ENCODE measurements around the gene DOC2A.

DOC2A gene

DNA sequence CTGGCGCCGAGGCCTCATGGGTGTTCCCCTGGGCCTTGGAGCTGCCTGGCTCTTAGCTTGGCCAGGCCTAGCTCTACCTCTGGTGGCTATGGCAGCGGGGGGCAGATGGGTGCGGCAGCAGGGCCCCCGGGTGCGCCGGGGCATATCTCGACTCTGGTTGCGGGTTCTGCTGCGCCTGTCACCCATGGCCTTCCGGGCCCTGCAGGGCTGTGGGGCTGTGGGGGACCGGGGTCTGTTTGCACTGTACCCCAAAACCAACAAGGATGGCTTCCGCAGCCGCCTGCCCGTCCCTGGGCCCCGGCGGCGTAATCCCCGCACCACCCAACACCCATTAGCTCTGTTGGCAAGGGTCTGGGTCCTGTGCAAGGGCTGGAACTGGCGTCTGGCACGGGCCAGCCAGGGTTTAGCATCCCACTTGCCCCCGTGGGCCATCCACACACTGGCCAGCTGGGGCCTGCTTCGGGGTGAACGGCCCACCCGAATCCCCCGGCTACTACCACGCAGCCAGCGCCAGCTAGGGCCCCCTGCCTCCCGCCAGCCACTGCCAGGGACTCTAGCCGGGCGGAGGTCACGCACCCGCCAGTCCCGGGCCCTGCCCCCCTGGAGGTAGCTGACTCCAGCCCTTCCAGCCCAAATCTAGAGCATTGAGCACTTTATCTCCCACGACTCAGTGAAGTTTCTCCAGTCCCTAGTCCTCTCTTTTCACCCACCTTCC lies 23.3 kb downstream of the DOC2A start:
- no peak for DNase-seq

DNA sequence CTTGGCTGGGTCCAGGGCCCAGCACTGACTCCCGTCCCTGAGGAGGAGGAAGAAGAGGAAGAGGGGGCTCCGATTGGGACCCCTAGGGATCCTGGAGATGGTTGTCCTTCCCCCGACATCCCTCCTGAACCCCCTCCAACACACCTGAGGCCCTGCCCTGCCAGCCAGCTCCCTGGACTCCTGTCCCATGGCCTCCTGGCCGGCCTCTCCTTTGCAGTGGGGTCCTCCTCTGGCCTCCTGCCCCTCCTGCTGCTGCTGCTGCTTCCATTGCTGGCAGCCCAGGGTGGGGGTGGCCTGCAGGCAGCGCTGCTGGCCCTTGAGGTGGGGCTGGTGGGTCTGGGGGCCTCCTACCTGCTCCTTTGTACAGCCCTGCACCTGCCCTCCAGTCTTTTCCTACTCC lies 23.9 kb downstream of the DOC2A start:
- DNase-seq, result no peak

DNA sequence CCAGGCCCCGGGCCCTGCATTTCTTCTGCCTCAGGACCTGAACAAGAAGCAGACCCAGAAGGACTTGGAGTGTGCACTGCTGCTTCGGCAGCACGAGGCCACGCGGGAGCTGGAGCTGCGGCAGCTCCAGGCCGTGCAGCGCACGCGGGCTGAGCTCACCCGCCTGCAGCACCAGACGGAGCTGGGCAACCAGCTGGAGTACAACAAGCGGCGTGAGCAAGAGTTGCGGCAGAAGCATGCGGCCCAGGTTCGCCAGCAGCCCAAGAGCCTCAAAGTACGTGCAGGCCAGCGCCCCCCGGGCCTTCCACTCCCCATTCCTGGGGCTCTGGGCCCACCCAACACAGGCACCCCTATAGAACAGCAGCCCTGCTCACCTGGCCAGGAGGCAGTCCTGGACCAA lies 24.6 kb downstream of the DOC2A start:
- no peak for DNase-seq

DNA sequence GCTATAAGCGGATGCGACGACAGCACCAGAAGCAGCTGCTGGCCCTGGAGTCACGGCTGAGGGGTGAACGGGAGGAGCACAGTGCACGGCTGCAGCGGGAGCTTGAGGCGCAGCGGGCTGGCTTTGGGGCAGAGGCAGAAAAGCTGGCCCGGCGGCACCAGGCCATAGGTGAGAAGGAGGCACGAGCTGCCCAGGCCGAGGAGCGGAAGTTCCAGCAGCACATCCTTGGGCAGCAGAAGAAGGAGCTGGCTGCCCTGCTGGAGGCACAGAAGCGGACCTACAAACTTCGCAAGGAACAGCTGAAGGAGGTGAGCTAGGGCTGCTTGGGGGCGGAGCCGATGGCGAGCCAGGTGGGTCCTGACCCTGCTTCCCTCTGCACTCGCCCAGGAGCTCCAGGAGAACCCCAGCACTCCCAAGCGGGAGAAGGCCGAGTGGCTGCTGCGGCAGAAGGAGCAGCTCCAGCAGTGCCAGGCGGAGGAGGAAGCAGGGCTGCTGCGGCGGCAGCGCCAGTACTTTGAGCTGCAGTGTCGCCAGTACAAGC lies 25.5 kb downstream of the DOC2A start:
- no peak for DNase-seq

DNA sequence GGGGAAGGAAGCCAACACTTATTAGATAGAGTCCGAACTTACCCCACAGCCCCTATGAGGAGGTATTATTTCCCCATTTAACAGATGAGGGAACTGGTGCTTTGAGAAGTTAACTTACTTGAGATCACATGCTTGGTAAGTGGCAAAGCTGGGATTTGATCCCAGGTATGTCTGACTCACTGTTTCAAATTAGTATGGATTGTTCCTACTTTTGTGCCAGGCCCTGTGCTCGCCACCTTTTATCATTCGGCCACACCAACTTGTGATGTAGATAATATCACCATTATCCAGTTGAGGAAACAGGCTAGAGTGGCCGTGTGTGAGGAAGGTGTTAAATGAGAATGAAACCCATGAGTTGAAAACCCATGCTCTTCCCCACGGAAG lies 26.1 kb downstream of the DOC2A start:
- no peak for DNase-seq

DNA sequence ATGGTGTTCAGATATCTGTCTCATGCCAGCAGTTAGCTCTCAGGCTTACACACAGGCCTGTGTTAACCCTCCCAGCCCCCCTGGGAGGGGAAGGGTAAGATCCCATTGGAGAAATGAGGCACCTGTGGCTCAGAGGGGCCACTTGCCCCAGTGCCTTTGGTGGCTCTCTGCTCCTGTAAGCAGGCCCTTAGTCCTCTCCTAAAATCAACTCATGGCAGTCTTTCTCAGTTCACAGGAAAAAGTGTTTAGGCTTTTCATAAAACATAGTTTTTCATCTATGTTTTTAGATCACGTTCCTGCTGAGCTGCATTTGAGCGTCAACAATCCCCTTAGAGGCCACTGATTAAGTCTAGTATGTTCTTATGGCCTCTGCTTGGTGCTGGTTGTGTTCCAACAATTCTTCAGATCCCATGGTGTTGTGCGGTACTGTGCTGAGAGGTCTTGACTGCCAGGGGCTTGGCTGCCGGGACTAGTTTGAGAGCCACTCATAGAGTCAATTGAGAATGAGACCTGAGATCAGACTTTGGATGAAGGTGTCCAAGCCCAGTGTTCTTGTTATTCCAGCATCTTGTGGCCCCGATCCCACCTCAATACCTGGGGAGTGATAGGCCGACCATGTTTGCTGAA lies 26.6 kb downstream of the DOC2A start:
- no peak for DNase-seq

DNA sequence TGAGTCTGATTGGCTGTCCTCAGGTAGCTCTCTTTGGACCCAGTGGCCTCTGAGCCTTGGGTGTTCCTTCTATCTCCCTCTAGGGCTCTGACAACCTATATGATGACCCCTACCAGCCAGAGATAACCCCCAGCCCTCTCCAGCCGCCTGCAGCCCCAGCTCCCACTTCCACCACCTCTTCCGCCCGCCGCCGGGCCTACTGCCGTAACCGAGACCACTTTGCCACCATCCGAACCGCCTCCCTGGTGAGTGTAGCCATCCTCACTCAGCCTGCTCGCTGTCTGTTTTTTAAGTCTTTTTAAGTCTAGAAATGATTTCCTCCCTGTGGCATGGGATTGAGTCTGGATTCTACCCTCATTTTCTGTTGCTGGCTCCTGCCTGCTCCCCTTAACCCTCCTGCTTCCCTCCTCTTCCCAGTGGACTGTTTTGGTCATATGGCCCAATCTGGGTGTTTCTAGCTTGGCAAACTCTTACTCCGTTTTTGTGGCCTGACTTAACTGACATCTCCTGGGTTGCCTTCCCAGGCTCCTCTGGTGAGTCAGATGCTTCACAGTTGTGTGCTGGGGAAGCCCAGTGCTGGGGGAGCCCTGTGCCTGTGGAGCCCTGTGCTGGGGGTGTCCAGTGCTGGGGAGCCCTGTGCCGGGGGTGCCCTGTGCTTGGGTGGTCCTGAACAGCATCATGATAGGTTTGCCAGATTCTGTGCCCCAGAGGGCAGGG lies 27.2 kb downstream of the DOC2A start:
- no peak for DNase-seq

DNA sequence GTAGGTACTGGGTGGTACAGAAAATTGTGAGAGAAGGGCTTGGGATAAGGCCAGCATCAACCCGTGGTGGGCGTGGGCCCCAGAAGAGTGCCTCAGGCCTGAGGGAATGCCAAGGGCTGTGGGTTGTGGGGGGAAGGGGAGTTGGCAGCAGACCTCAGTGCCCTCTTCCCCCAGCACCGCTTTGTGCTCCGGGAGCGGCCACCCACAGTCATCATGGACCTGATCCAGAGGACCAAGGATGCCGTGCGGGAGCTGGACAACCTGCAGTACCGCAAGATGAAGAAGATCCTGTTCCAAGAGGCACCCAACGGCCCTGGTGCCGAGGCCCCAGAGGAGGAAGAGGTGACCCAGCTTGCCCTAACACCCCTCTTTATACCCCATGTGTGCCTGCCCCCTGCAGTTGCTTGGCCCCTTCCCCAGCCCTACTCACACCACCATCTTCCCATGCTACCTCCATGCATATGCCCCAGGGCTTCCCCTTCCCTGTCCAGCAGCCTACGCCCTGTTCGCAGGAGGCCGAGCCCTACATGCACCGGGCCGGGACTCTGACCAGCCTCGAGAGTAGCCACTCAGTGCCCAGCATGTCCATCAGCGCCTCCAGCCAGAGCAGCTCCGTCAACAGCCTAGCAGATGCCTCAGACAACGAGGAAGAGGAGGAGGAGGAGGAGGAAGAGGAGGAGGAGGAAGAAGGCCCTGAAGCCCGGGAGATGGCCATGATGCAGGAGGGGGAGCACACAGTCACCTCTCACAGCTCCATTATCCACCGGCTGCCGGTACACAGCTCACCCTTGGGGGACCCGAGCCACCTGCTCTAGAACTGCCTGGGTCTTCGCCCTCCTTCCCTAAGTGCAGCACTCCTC lies 28.0 kb downstream of the DOC2A start:
- DNase-seq, result no peak

DNA sequence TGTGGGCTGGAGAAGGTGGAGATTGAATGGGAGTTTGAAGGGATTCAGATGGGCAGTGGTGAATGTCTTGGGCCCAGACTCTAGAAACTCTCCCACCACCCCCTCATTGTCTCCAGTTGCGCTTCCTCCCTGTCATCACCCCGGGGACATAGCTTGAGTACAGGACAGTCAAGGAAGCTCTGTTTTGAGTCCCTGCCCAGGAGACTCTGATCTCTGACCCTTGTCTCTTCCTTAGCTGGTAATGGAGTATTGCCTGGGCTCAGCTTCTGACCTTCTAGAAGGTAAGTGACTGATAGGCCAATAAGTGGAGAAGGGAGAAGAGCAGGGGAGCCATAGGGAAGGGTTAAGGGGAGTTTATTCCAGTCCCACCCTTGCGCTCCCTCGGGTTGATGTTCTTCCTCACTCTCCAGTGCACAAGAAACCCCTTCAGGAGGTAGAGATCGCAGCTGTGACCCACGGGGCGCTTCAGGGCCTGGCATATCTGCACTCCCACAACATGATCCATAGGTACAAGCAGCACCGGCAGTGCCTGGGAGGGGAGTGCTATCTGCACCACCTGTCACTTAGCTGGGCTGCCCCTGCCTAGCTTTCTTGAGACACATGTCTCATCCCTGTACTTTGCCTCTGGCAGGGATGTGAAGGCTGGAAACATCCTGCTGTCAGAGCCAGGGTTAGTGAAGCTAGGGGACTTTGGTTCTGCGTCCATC lies 32.1 kb downstream of the DOC2A start:
- no peak for DNase-seq

DNA sequence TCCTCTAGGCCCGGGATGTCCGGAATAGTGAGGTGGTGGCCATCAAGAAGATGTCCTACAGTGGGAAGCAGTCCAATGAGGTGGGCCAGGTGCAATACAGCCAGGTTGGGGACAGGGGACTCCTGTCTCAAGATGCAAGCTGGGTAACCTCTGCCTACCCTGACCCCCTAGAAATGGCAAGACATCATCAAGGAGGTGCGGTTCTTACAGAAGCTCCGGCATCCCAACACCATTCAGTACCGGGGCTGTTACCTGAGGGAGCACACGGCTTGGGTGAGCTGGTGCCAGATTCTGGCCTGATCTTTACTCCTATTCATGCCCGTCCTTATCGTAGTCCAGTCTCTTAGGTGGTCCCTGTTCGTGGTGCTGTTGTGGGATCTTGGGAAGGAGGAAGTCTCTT lies 32.7 kb downstream of the DOC2A start:
- no peak for DNase-seq

DNA sequence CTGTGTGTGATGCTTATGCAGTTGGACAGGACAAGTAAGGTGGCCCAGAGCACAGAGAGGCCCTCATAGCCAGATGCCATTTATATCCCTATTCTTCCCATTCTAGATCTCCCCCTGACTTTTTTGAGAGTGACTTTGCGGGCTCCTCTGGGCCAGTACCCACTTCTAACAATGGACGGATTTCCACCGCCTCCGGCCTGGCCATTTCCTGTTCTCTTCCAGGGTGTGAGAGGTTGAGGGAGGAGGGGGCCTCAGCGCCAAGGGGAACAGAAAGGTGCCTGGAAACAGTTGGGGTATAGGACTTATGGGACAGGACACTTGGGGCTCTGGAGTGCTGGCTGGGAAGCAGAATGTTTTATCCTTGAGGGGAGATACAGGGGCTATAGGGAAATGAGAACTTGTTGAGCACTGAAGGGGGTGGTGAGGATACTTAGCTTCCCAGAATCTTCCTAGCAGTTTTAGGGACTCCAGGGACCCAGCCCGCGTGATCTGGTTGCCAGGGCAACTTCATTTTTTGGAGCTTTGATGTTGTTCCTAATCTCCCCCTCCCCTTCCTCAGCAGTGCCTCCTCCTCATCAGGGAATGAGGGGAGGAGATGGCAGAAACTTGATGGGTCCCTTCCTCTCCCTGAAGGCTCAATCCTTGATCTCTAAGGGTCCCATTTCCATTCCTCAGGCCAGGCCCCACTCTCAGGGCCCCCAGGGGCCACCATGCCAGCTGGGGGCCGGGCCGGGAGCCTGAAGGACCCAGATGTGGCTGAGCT lies 33.6 kb downstream of the DOC2A start:
- no peak for DNase-seq

DNA sequence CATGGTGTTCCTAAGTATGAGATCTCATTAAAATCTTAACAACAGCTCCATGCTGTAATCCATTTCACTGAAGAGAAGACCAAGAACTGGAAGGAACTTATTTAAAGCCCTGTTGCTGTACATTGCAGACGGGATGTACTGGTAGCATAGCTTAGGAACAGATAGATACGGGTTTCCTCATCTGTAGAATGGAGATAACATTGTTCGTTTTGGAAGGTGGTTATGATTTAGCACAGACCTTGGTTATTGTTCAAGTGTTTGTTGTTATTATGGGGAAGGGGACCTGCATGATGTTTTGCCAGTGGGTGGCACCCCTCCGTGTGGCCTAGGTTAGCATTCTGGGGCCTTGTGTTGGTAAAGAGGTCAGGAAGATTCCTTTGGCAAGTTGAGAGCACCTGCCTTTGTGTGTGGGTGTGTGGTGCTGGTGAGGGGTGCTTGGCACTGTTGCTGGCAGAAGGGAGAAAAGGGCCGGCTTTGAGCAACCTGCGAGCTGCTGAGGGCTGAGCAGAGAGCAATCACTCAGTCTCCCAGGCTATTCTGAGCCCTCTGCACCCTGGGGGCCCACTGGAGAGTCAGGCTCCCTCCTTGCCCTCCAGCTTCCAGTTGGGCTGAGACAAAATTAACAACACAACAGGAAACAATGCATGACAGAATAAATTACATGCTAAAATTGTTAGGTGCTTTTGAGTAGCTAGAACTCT lies 34.9 kb downstream of the DOC2A start:
- DNase-seq, result no peak

DNA sequence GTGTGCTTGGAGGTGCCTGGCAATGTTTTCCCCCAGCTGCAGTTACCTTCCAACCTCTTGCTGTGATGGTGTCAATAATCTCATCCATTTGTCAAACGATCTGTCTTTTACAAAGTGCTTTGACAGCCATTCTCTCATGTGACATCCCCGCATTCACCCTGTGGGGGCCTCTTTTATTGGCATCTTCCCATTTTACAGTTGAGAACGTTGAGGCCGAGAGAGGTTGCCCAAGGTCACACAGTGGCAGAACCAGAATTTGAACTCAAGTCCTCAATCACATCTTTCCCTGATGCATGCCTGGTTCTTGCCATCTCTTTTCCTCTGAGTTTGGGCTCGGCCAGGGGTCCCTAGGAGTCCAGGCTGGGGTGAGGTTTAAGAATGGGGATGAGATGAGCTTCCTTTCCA lies 35.7 kb downstream of the DOC2A start:
- DNase-seq, result no peak

DNA sequence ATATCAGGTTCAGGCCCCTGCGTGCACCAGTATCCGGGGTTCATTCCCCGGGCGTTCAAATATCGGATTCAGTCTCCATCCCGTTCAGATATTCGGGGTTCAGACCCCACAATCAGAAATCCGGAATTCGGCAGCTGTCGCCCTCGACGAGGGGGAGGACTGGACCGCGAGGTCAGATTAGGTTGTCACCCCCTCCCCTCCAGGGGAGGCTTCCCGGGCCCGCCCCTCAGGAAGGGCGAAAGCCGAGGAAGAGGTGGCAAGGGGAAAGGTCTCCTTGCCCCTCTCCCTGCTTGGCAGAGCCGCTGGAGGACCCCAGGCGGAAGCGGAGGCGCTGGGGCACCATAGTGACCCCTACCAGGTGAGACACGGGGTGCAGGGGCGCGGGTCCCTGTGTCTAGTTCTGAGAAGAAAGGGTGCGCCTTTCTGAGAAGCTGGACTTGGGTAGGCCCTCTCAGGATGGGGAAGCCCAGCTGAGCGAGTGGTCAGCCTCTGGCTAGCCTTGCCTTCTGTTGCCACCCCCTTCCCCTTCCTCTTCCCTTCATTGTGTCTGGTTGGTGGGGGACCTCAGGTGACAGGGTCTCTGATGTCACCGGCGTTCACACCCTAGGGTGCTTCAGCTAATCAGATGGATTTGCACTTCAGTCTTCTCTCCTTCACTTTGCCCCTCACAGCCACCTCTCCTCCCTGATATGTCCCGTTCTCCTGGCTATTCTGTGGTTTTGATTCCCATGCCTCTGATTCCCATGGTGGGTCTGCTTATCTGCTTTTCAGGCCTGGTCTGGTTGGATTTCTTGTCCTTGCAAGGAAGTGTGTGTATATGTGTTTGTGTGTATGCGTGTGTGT lies 36.3 kb downstream of the DOC2A start:
- DNase-seq, result no peak

DNA sequence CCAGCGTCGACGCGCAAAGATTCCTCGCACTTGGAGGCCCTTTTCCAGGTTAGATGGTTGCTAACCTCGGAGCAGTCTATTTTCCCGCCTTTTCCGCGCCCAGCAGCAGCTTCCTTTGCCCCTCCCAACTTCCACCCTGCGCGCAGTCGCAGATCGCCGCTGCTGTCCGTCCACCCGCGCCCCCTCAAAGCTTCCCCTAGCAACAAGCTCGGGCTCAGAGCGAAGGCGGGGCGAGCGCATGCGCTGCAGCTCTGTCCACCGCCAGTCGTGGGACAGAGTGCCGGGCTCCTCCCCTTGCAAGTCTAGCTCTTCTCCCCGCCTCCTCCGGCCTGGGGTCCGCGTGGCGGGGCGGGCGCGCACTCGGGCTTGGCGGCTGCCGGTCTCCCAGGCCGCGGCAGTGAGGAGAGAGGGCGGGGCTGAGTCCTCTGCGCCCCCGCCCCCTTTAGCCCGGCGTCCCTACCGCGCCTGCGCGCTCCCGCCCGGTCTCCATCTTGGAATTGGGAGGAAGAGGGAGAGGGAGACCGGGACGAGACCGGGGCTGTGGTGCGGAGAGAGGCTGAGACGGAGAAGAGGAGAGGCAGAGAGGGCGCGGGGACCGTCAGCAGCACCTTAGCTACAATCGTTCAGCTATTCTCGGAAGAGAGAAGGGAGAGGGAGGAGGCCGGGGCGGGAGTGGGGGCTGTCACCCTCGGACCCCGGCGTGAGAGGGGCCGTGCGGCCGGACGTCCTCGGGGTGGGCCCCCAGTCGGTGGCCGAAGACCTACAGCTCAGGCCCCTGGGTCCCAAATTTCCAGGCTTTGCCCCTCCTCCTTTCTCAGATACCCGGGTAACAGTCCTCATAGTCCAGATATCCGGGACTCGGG lies 37.2 kb downstream of the DOC2A start, which contains the start of gene TAOK2:
TSS of gene TAOK2 (plus strand) at position 485 of the 863 bp plus-strand sequence. CDS start 3,905 bp downstream, outside the sequence.
- peak; percentile 94 for DNase-seq

DNA sequence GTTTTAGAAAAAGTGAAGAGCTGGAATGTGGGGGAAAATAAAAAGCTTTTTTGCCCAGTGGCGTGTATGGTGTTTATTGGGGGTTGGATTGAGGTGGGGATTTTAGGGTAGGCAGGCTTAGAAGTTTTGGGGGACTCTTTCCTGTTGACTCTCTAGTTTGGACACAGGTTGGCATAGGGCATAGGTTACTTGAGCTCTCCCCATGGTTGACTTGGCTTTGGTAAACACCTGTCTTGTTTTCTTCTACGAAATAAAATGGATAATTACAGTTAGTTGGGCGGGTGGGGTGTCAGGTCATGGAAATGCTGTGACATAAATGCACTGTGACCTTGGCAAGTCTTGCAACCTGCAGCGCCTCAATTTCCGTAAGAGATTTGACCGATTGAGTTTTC lies 37.8 kb downstream of the DOC2A start:
- no peak for DNase-seq

DNA sequence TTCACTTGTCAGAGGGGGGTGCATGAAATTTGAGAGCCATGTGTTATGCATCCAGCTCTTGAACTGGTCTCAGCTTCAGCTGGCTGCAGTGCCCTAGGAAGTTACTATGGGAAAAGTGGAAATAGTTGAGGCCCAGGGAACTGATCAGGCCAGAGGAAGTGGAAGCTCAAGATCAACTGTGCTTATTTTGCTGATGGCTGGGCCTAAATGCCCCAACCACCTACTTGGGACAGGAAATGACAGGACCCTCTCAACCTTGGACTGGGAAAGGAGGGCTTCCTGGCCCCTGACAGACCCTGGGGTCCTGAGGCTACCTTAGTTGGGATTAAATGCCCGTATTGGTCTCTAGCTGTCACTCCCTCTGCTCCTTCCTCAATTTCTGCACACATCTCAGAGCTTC lies 38.3 kb downstream of the DOC2A start:
- DNase-seq, result no peak

DNA sequence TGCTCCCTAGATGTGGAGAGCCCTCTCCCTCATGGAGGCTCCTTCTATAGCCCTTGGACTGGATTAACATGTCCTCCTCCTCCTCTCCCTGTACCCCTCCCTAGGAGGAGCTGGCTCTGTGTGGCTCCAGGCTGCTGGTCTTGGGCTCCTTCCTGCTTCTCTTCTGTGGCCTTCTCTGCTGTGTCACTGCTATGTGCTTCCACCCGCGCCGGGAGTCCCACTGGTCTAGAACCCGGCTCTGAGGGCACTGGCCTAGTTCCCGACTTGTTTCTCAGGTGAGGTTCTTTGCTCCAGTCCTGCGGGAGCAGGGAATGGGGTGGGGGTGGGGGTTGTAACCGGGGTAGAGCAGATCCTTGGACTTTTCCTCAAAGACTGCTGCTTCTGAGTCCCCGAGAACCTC lies 39.5 kb downstream of the DOC2A start:
- no peak for DNase-seq

DNA sequence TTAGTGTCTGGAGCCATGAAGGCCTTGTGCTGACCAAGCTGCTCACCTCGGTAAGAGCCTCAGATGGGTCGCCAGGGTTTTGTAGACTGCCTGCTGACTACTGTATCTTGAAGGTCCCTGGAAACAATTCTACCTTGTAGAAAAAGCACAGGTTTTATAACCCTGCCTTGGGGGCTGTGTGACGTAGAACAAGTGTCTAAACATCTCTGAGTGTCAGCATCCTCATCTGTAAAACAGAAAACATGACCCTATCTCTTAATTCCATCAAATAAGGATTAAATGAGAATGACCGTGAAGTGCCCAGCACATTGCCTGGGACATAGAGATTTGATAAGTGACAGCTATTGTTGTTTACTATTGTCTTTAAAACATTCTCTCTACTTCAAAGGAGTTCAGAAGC lies 42.6 kb downstream of the DOC2A start:
- DNase-seq, result no peak

All from amniotic stem cell (primary cell).